Measurements from ENCODE around the gene FN3K. TPM values are rescaled to one million over a fixed set of nuclear protein-coding genes. Genes with fewer than 3 reads are reported as not detected.

Gene FN3K
- total and polyA plus RNA-seq, 2 of the 13 experiments (the other 11 are each of a cell fraction or from before 2014, with no cell fraction given) = 3.5 to 12.2 TPM

DNA sequence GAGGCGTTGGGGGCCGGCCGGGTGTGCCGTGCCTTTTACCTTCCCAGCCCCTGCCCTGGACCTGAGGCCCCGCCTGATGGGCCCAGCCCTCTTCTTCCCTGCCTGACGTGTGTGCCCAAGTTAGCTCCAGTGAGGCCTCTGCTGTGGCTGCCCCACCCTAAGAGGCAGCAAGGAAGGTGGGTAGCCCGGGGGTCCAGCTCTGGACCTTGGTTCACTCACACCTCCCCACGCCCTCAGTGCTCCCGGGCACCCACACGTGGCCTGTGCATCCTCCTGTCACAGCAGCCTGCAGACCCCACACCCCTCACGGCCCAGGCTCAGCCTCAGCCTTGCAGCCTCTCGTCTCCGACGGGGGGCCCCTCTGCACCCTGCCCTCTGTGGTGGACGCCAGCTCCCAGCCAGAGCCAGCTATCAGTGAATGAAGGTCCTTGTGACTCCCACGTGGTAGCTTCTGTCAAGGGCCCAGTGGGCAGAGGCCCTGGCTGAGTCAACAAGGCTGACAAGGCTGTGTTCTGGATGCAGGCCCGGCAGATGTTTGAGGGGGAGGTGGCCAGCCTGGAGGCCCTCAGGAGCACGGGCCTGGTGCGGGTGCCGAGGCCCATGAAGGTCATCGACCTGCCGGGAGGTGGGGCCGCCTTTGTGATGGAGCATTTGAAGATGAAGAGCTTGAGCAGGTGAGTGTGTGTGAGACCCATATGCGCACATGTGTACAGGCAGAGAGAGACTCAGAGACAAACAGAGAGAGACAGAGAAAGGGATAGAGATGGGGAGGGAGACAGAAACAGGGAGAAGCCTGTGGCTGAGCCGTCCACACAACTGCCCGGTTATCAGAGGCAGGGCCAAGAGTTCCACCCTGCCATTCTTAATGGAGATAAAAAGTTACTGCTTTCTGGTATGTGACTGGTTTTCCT lies 2.8 kb downstream of the FN3K start (continued):
- TF ChIP-seq, protein P1, sequence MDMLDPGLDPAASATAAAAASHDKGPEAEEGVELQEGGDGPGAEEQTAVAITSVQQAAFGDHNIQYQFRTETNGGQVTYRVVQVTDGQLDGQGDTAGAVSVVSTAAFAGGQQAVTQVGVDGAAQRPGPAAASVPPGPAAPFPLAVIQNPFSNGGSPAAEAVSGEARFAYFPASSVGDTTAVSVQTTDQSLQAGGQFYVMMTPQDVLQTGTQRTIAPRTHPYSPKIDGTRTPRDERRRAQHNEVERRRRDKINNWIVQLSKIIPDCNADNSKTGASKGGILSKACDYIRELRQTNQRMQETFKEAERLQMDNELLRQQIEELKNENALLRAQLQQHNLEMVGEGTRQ (IDR thresholded peaks at IDR 0.05; ENCODE audit: low read depth, low read length) = peak; percentile 72
- TF ChIP-seq, protein P1 (CRISPR knock-in tag; IDR thresholded peaks at IDR 0.05; ENCODE audit: borderline replicate concordance) = peak; percentile 81; the same call in 1 of the 2 replicates
- TF ChIP-seq ETV5 (CRISPR knock-in tag; IDR thresholded peaks at IDR 0.05; ENCODE audit: borderline replicate concordance) = peak; percentile 82
- no peak for TF ChIP-seq ATF1 (CRISPR knock-in tag; IDR thresholded peaks at IDR 0.05)
- TF ChIP-seq PCBP2 (optimal IDR thresholded peaks at IDR 0.05; ENCODE audit: low read depth, low read length, poor library complexity, severe bottlenecking) = no peak
- TF ChIP-seq, protein P2, sequence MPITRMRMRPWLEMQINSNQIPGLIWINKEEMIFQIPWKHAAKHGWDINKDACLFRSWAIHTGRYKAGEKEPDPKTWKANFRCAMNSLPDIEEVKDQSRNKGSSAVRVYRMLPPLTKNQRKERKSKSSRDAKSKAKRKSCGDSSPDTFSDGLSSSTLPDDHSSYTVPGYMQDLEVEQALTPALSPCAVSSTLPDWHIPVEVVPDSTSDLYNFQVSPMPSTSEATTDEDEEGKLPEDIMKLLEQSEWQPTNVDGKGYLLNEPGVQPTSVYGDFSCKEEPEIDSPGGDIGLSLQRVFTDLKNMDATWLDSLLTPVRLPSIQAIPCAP (CRISPR knock-in tag; IDR thresholded peaks at IDR 0.05; ENCODE audit: low read depth) = peak; percentile 97
- peak; percentile 100 for TF ChIP-seq ZNF510 (CRISPR knock-in tag; IDR thresholded peaks at IDR 0.05; ENCODE audit: low read depth)
- TF ChIP-seq ZNF768 (CRISPR knock-in tag; IDR thresholded peaks at IDR 0.05) = peak; percentile 75; the same call in 1 of the 2 replicates
- peak; percentile 91 for TF ChIP-seq ZNF3 (CRISPR knock-in tag; IDR thresholded peaks at IDR 0.05)
- TF ChIP-seq SP2 (CRISPR knock-in tag; IDR thresholded peaks at IDR 0.05) = peak; percentile 51; the same call in 1 of the 2 replicates
- peak; percentile 99 for TF ChIP-seq HOXA9 (CRISPR knock-in tag; IDR thresholded peaks at IDR 0.05; ENCODE audit: borderline replicate concordance)
- TF ChIP-seq POLR2AphosphoS2 (IDR thresholded peaks at IDR 0.05; ENCODE audit: low read depth, low read length) = no peak
- TF ChIP-seq MED13 (CRISPR knock-in tag; IDR thresholded peaks at IDR 0.05) = peak; percentile 92
- TF ChIP-seq POGZ (CRISPR knock-in tag; IDR thresholded peaks at IDR 0.05) = peak; percentile 90
- TF ChIP-seq MAFK (conservative IDR thresholded peaks at IDR 0.05 in 1 of 2, IDR thresholded peaks at IDR 0.05 in 1 of 2; ENCODE audit: low read length in 2 of 2) = peak in 1 of 2 experiments; percentile 19; a peak in 1 of 4 replicates
- TF ChIP-seq, protein P3, sequence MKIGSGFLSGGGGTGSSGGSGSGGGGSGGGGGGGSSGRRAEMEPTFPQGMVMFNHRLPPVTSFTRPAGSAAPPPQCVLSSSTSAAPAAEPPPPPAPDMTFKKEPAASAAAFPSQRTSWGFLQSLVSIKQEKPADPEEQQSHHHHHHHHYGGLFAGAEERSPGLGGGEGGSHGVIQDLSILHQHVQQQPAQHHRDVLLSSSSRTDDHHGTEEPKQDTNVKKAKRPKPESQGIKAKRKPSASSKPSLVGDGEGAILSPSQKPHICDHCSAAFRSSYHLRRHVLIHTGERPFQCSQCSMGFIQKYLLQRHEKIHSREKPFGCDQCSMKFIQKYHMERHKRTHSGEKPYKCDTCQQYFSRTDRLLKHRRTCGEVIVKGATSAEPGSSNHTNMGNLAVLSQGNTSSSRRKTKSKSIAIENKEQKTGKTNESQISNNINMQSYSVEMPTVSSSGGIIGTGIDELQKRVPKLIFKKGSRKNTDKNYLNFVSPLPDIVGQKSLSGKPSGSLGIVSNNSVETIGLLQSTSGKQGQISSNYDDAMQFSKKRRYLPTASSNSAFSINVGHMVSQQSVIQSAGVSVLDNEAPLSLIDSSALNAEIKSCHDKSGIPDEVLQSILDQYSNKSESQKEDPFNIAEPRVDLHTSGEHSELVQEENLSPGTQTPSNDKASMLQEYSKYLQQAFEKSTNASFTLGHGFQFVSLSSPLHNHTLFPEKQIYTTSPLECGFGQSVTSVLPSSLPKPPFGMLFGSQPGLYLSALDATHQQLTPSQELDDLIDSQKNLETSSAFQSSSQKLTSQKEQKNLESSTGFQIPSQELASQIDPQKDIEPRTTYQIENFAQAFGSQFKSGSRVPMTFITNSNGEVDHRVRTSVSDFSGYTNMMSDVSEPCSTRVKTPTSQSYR (CRISPR knock-in tag; IDR thresholded peaks at IDR 0.05; ENCODE audit: borderline replicate concordance) = peak; percentile 97
- no peak for TF ChIP-seq GABPA (IDR thresholded peaks at IDR 0.05; ENCODE audit: low read depth, low read length)
- peak; percentile 51; the same call in 1 of the 2 replicates for TF ChIP-seq GABPA (CRISPR knock-in tag; IDR thresholded peaks at IDR 0.05; ENCODE audit: low read depth)
- TF ChIP-seq ZNF773 (CRISPR knock-in tag; IDR thresholded peaks at IDR 0.05; ENCODE audit: borderline replicate concordance) = peak; percentile 98
- TF ChIP-seq HOXA3 (CRISPR knock-in tag; IDR thresholded peaks at IDR 0.05) = peak; percentile 98
- TF ChIP-seq, protein P4, sequence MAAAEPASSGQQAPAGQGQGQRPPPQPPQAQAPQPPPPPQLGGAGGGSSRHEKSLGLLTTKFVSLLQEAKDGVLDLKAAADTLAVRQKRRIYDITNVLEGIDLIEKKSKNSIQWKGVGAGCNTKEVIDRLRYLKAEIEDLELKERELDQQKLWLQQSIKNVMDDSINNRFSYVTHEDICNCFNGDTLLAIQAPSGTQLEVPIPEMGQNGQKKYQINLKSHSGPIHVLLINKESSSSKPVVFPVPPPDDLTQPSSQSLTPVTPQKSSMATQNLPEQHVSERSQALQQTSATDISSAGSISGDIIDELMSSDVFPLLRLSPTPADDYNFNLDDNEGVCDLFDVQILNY (CRISPR knock-in tag; conservative IDR thresholded peaks at IDR 0.05) = no peak
- peak; percentile 79; the same call in 1 of the 2 replicates for TF ChIP-seq ZFAT (CRISPR knock-in tag; conservative IDR thresholded peaks at IDR 0.05)
- peak; percentile 91 for TF ChIP-seq GATAD1 (CRISPR knock-in tag; IDR thresholded peaks at IDR 0.05)
